Ovary (tissue), 9 donors: ENCODE data around the gene CHD6. TPM values are rescaled to one million over a fixed set of nuclear protein-coding genes. Genes with fewer than 3 reads are reported as not detected.

Source experiments
- DNase-seq, 5 donors: peaks; one replicate each; pipeline ENCODE4 v3.0.0-alpha.2; 2019 to 2020
- H3K27ac ChIP-seq, 2 donors: fragments of 200-600 bp; one replicate each; pipeline versions ENCODE4 v1.5.1 to v1.8.0; 2019 to 2022
- H3K27me3 ChIP-seq: fragments of 200-600 bp; one replicate; pipeline ENCODE4 v1.8.0; 2022
- H3K36me3 ChIP-seq: fragments of 200-600 bp; sonication (generic); one replicate; pipeline ENCODE4 v1.5.1; 2019
- H3K4me1 ChIP-seq: one replicate; pipeline ENCODE4 v1.8.1; 2013; ENCODE audit warnings: mild to moderate bottlenecking, moderate library complexity; ENCODE audit not compliant: insufficient read depth
- H3K4me3 ChIP-seq: fragments of 200-600 bp; sonication (generic); one replicate; pipeline ENCODE4 v1.5.1; 2017
- H3K9me3 ChIP-seq, 2 donors: fragments of 200-600 bp in 1 of 2; sonication (generic) in 1 of 2; one replicate each; pipeline versions ENCODE4 v1.5.1 to v1.8.1; 2013 to 2019; ENCODE audit warnings: mild to moderate bottlenecking in 1 of 2, moderate library complexity in 1 of 2
- EP300 ChIP-seq: sonication (generic); formaldehyde crosslinking; IDR thresholded peaks from one replicate; pipeline ENCODE4 v1.6.1; 2017; ENCODE audit warnings: antibody characterized with exemption
- POLR2A ChIP-seq: fragments of 450-650 bp; IDR thresholded peaks from one replicate; pipeline ENCODE4 v1.6.1; 2017; ENCODE audit warnings: antibody characterized with exemption, mild to moderate bottlenecking, moderate library complexity
- WGBS, 3 donors: extraction: QIAGEN DNeasy Blood & Tissue Kit in 1 of 3; methylation state at CpG; one replicate each; pipeline versions ENCODE4 v1.1.5 to v1.1.7; 2013 to 2017; 5-methylcytosine and 5-hydroxymethylcytosine counted together
- intact Hi-C, 4 donors: fragments of 100-400 bp; cut with DNase I; formaldehyde crosslinking; loops; one replicate each; pipeline versions ENCODE4 v1.11.0 to v1.15.1; 2022 to 2023
- polyA plus RNA-seq, 2 donors: library from polyadenylated mRNA; stranded (reverse); fragments of 200-250 nt in 1 of 2; fragments of 350-450 nt in 1 of 2; fragmentation: Illumina TruSeq in 1 of 2; extraction: RNeasy Lipid Tissue Mini Kit (QIAGEN cat#74804) in 1 of 2; gene quantifications; one replicate each; pipeline ENCODE4 v1.2.3, GENCODE V29; 2013 to 2014
- total RNA-seq, 7 donors: library from RNA; depleted of rRNA in 2 of 7; stranded (reverse); fragments of >200 nt in 2 of 7; fragmentation: NEBNext Ultra II Directional in 3 of 7; extraction: Animal tissue kit (Norgen Biotek cat#: 25700) in 3 of 7; gene quantifications; one replicate each; pipeline versions ENCODE4 v1.1.0 to v1.2.4, GENCODE V29; 2016 to 2023
- TF ChIP-seq, protein P1 (sequence below), 3 donors: fragments of 450-650 bp in 2 of 3; fragments of 200-600 bp in 1 of 3; IDR thresholded peaks; one replicate each; pipeline versions ENCODE4 v1.5.1 to v1.8.0; 2016 to 2022; ENCODE audit warnings: antibody characterized with exemption in 3 of 3, mild to moderate bottlenecking in 1 of 3
- donor health status: DM: no; HTN: no; CAD: no; lungs with moderate emphysema.
- donor health status: DM: no; HTN: no; CAD: no.
- donor health status: Bipolar disorder and iron deficiency.
- donor health status: DM: yes; HTN: yes; CAD: no.
- donor health status: DM: no; HTN: no; CAD: no.
- donor health status: DM: yes; HTN: yes; CAD: no.

The CHD6 gene
- total and polyA plus RNA-seq, 9 donors: 12.1 to 82.4 (median 52.7) TPM

- H3K4me3 ChIP-seq: no peak overlapping the region
- no peaks in the 10 kb centered on the region for H3K36me3 ChIP-seq
- peaks cover 3% of the 10 kb centered on the region for H3K4me1 ChIP-seq
- H3K9me3 ChIP-seq: no peaks in the 10 kb centered on the region
- TF ChIP-seq EP300 (no peak), POLR2A (no peak)
- TF ChIP-seq, protein P1, sequence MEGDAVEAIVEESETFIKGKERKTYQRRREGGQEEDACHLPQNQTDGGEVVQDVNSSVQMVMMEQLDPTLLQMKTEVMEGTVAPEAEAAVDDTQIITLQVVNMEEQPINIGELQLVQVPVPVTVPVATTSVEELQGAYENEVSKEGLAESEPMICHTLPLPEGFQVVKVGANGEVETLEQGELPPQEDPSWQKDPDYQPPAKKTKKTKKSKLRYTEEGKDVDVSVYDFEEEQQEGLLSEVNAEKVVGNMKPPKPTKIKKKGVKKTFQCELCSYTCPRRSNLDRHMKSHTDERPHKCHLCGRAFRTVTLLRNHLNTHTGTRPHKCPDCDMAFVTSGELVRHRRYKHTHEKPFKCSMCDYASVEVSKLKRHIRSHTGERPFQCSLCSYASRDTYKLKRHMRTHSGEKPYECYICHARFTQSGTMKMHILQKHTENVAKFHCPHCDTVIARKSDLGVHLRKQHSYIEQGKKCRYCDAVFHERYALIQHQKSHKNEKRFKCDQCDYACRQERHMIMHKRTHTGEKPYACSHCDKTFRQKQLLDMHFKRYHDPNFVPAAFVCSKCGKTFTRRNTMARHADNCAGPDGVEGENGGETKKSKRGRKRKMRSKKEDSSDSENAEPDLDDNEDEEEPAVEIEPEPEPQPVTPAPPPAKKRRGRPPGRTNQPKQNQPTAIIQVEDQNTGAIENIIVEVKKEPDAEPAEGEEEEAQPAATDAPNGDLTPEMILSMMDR (IDR thresholded peaks at IDR 0.05): no peak
- WGBS, 3 donors: 94 to 96% (median 95%) methylated on average over 6 to 7 of the region's 7 CpGs
- intact Hi-C loops: no loop called here
- no peak overlapping the region for H3K27ac ChIP-seq
- no peak for DNase-seq
- H3K27me3 ChIP-seq: no peaks in the 10 kb centered on the region
These were observed 254.6 kb downstream of the CHD6 start for GRCh38 chr20:41363601-41364000.

DNA sequence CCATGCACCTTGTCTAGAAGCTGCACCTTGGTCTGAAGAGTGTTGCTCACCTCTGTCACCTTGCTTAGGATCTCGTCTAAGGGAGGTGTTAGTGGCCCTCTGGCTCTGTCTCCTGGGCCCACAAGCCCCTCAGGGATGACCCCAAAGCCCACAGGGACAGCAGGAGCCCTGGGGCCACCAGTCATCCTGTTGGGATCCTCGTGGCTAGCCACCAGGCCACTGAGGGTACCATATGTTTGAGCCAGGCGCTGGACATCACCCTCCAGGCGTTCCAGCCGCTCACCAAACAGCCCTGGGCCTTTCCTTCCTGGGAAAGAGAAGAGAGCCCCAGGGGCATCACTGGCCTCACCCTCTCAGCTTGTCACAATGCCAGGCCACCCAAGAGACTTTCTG is 255.4 kb downstream of the CHD6 start:
- WGBS, 3 donors: 92 to 96% (median 93%) methylated on average over 5 of the region's 5 CpGs
- no peak for TF ChIP-seq POLR2A
- TF ChIP-seq EP300: no peak
- TF ChIP-seq, protein P1 (IDR thresholded peaks at IDR 0.05): no peak

DNA sequence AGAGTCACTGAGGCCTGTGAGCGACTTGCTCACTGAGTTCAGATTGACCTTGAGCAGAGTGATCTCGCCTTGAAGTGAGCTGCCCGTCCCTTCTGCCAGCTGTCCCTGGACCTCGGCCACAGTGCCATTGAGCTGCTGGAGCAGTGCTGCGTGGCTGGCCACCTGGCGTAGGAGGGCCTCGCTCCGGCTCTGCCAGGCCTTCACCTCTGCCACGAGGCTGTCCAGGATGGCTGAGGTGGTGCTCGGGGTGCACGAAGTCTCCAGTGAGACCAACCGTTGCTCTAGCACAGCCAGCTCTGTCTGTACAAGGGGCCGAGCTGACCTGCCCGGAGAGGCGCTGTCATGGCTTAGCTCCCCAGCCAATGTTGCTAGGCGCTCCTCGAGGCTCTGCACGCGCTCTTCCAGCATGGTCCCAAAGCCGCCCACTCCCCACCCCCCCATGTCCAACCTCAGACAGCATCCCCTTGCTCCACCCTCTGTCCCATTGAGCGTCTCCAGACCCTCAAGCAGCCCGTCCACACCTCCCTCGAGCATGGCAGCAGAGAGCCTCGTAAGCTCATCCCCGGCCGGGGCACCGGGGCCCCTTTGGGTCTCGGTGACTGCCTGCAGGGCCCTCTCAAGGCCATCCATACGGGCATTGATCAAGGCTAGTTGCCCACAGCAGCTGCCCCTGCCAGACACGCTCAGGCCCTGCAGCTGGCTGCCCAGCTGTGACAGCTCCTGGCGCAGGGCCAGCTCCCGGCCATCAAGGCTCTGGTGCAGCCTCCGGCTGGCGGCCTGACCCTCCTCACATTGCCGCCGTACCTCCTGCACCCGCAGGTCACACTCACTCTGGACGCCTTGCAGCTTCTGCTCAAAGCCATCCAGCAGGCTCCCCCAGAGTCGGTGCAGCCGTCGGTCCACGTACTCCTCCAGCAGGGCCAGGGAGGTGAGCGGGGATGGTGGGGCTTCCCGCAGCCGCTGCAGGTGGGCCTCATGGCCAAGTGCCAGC is 256.1 kb downstream of the CHD6 start:
- 70 to 84% (median 80%) methylated on average over 40 to 45 of the region's 45 CpGs for WGBS, 3 donors
- no peak overlapping the region for H3K27ac ChIP-seq
- DNase-seq: no peak
- no peaks in the 10 kb centered on the region for H3K9me3 ChIP-seq
- no peaks in the 10 kb centered on the region for H3K36me3 ChIP-seq
- peaks cover 3% of the 10 kb centered on the region for H3K4me1 ChIP-seq
- intact Hi-C loops: no loop called here
- no peaks in the 10 kb centered on the region for H3K27me3 ChIP-seq
- TF ChIP-seq POLR2A: no peak
- TF ChIP-seq, protein P1 (IDR thresholded peaks at IDR 0.05): no peak
- no peak for TF ChIP-seq EP300
- H3K4me3 ChIP-seq: no peak overlapping the region

More for the DNA sequence above, 255.4 kb downstream of the CHD6 start:
- Histone ChIP-seq H3K36me3 (no peaks in the 10 kb centered on the region), H3K27ac (no peak overlapping the region), H3K4me3 (no peak overlapping the region), H3K4me1 (peaks cover 3% of the 10 kb centered on the region), H3K27me3 (no peaks in the 10 kb centered on the region), H3K9me3 (no peaks in the 10 kb centered on the region)
- no peak for DNase-seq
- intact Hi-C loops: no loop called here

DNA sequence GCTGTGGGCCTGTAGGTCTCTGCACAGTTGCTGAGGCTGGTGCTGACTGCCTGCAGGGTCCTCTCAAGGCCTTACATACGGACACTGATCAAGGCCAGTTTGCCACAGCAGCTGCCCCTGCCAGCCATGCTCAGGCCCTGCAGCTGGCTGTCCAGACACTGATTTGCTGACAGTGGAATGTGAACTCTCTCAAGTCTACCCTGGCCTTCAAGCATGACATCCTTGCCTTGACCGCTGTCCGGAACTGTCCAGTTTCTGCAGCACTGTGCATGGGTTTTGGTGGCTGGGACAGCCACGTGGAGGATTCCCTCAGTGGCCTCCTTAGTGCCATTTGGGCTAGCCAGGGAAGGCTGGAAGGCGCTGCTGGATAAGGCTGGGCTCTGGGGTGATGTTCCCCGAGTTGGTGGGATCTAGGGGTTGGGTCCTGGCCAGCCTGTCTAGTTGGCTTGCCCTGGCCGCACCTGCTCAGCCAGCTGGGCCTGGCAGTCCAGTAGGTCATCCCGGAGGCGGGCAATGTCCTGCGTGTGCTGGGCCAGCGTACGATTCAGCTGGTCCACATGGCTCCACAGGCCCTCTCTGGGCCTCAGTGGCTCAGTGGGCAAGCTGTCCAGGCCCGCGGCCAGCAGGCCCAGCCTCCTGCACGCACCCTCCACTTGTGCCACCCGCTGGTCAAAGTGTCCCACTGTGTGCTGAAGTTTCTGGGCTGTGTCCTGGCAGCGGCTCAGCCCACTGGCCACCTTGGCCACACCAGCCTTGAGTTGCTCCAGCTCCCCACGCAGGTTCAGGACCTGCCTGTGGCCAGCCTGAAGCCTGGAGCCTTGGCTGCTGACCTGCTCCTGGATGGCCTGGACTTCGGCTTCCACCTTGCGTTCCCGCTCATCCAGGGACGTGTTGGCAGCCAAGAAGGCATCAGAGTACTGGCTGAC is 257.1 kb downstream of the CHD6 start:
- H3K4me3 ChIP-seq: no peak overlapping the region
- H3K4me1 ChIP-seq: peaks cover 3% of the 10 kb centered on the region
- WGBS, 3 donors: 89 to 90% (median 89%) methylated on average over 21 to 22 of the region's 22 CpGs
- no peaks in the 10 kb centered on the region for H3K27me3 ChIP-seq
- no peaks in the 10 kb centered on the region for H3K9me3 ChIP-seq
- intact Hi-C loops: no loop called here
- no peaks in the 10 kb centered on the region for H3K36me3 ChIP-seq
- DNase-seq: no peak
- TF ChIP-seq POLR2A (no peak), EP300 (no peak)
- TF ChIP-seq, protein P1 (IDR thresholded peaks at IDR 0.05): no peak
- no peak overlapping the region for H3K27ac ChIP-seq
